Spleen (tissue), 11 donors: ENCODE results near the gene OBSCN. TPM values are rescaled to one million over a fixed set of nuclear protein-coding genes. Genes with fewer than 3 reads are reported as not detected.

Experiments used
- DNase-seq: peaks from one replicate; pipeline ENCODE4 v3.0.0-alpha.2; 2020
- H3K27ac ChIP-seq, 8 donors: fragments of 200-600 bp; sonication (generic) in 7 of 8; 1 replicate in 4 of 8; 2 replicates in 4 of 8; pipeline versions ENCODE4 v1.5.0 to v1.8.0; 2016 to 2021; ENCODE audit warnings: inconsistent platforms in 4 of 8, mild to moderate bottlenecking in 4 of 8, moderate library complexity in 1 of 8
- H3K27me3 ChIP-seq, 7 donors: fragments of 200-600 bp; sonication (generic) in 6 of 7; replicated peaks in 1 of 7; 1 replicate in 4 of 7; 2 replicates in 3 of 7; pipeline versions ENCODE4 v1.5.0 to v1.8.0; 2016 to 2021; ENCODE audit warnings: inconsistent platforms in 3 of 7, mild to moderate bottlenecking in 1 of 7
- H3K36me3 ChIP-seq, 6 donors: fragments of 200-600 bp; sonication (generic) in 5 of 6; 1 replicate in 4 of 6; 2 replicates in 2 of 6; pipeline versions ENCODE4 v1.5.0 to v1.8.0; 2016 to 2021; ENCODE audit warnings: inconsistent platforms in 2 of 6
- H3K4me1 ChIP-seq, 6 donors: fragments of 200-600 bp; sonication (generic) in 5 of 6; 1 replicate in 3 of 6; 2 replicates in 3 of 6; pipeline versions ENCODE4 v1.5.0 to v1.8.0; 2016 to 2021; ENCODE audit warnings: inconsistent platforms in 3 of 6
- H3K4me3 ChIP-seq, 8 donors: fragments of 200-600 bp; sonication (generic) in 7 of 8; 1 replicate in 4 of 8; 2 replicates in 4 of 8; pipeline versions ENCODE4 v1.5.0 to v1.8.0; 2016 to 2021; ENCODE audit warnings: inconsistent platforms in 4 of 8, mild to moderate bottlenecking in 4 of 8, moderate library complexity in 2 of 8
- H3K9me3 ChIP-seq, 8 donors: fragments of 200-600 bp; sonication (generic) in 7 of 8; 1 replicate in 4 of 8; 2 replicates in 4 of 8; pipeline versions ENCODE4 v1.5.0 to v1.8.0; 2016 to 2021; ENCODE audit warnings: inconsistent platforms in 4 of 8
- POLR2A ChIP-seq, 3 donors: fragments of 450-650 bp; IDR thresholded peaks; one replicate each; pipeline ENCODE4 v1.5.1; 2017; ENCODE audit warnings: antibody characterized with exemption in 3 of 3, mild to moderate bottlenecking in 1 of 3
- POLR2AphosphoS5 ChIP-seq, 3 donors: sonication (generic); formaldehyde crosslinking; IDR thresholded peaks; one replicate each; pipeline ENCODE4 v1.5.1; 2017; ENCODE audit warnings: antibody characterized with exemption in 3 of 3
- WGBS, 5 donors: extraction: QIAGEN DNeasy Blood & Tissue Kit in 3 of 5; methylation state at CpG; one replicate each; pipeline versions ENCODE4 v1.1.5 to v1.1.7; 2013 to 2018; 5-methylcytosine and 5-hydroxymethylcytosine counted together
- intact Hi-C: fragments of 100-400 bp; cut with DNase I; formaldehyde crosslinking; loops from one replicate; pipeline ENCODE4 v1.15.0; 2023; ENCODE audit warnings: low total_unique reads
- polyA plus RNA-seq, 3 donors: library from polyadenylated mRNA; stranded (reverse); fragments of 200-250 nt; gene quantifications; one replicate each; pipeline ENCODE4 v1.2.1, GENCODE V29; 2013
- total RNA-seq, 7 donors: library from RNA; depleted of rRNA in 3 of 7; stranded (reverse); fragments of >200 nt in 3 of 7; fragmentation: NEBNext Ultra II Directional in 4 of 7; extraction: Animal tissue kit (Norgen Biotek cat#: 25700) in 4 of 7; gene quantifications; one replicate each; pipeline versions ENCODE4 v1.1.0 to v1.2.1, GENCODE V29; 2016 to 2021
- TF ChIP-seq, protein P1 (sequence below), 11 experiments: fragments of 200-600 bp in 7 of 11; fragments of 450-650 bp in 4 of 11; sonication (generic) in 4 of 11; IDR thresholded peaks in 8 of 11; conservative IDR thresholded peaks in 3 of 11; 1 replicate in 7 of 11; 2 replicates in 4 of 11; pipeline versions ENCODE4 v1.4.0 to v1.8.0; 2016 to 2021; ENCODE audit warnings: antibody characterized with exemption in 11 of 11, inconsistent platforms in 4 of 11, mild to moderate bottlenecking in 1 of 11
- donor health status: healthy with polysubstance abuse.
- donor health status: DM: no; HTN: no; CAD: no; lungs with moderate emphysema.
- donor health status: DM: no; HTN: no; CAD: no.
- donor health status: Bipolar disorder and iron deficiency.
- donor health status: healthy.
- donor health status: DM: no; HTN: no; CAD: no.
- donor health status: DM: yes; HTN: yes; CAD: no.

OBSCN gene
- total and polyA plus RNA-seq, 10 donors, result 12.6 to 71.7 (median 41.9) TPM

- peaks cover 0 to 6% (median 0%) of the 10 kb centered on the region in 6 donors for H3K4me1 ChIP-seq
- no peaks in the 10 kb centered on the region for H3K27me3 ChIP-seq
- H3K4me3 ChIP-seq, result no peak overlapping the region
- no peaks in the 10 kb centered on the region for H3K9me3 ChIP-seq
- TF ChIP-seq POLR2AphosphoS5 (IDR thresholded peaks at IDR 0.05) (no peak), POLR2A (IDR thresholded peaks at IDR 0.05) (no peak)
- TF ChIP-seq, protein P1, sequence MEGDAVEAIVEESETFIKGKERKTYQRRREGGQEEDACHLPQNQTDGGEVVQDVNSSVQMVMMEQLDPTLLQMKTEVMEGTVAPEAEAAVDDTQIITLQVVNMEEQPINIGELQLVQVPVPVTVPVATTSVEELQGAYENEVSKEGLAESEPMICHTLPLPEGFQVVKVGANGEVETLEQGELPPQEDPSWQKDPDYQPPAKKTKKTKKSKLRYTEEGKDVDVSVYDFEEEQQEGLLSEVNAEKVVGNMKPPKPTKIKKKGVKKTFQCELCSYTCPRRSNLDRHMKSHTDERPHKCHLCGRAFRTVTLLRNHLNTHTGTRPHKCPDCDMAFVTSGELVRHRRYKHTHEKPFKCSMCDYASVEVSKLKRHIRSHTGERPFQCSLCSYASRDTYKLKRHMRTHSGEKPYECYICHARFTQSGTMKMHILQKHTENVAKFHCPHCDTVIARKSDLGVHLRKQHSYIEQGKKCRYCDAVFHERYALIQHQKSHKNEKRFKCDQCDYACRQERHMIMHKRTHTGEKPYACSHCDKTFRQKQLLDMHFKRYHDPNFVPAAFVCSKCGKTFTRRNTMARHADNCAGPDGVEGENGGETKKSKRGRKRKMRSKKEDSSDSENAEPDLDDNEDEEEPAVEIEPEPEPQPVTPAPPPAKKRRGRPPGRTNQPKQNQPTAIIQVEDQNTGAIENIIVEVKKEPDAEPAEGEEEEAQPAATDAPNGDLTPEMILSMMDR (IDR thresholded peaks at IDR 0.05 in 8 of 11, conservative IDR thresholded peaks at IDR 0.05 in 3 of 11), result no peak
- WGBS, 5 donors, result 81 to 95% (median 87%) methylated on average over 8 to 11 of the region's 11 CpGs
- peaks cover 0 to 16% (median 0%) of the 10 kb centered on the region in 6 donors for H3K36me3 ChIP-seq
- DNase-seq, result peak; percentile 67
- H3K27ac ChIP-seq, result no peak overlapping the region
- intact Hi-C loops, result no loop called here
Measured at GRCh38 chr1:228353601-228354371, 145.9 kb downstream of the OBSCN start.

- H3K27me3 ChIP-seq, result no peaks in the 10 kb centered on the region
- TF ChIP-seq POLR2AphosphoS5 (IDR thresholded peaks at IDR 0.05), result no peak
- TF ChIP-seq POLR2A (IDR thresholded peaks at IDR 0.05), result no peak
- TF ChIP-seq, protein P1 (IDR thresholded peaks at IDR 0.05 in 8 of 11, conservative IDR thresholded peaks at IDR 0.05 in 3 of 11), result no peak
- no peak overlapping the region for H3K4me3 ChIP-seq
- H3K27ac ChIP-seq, result no peak overlapping the region
- H3K4me1 ChIP-seq, result peaks cover 0 to 11% (median 0%) of the 10 kb centered on the region in 6 donors
- H3K36me3 ChIP-seq, result peaks cover 0 to 16% (median 0%) of the 10 kb centered on the region in 6 donors
- DNase-seq, result no peak
- no peaks in the 10 kb centered on the region for H3K9me3 ChIP-seq
- WGBS, 5 donors, result 84 to 90% (median 87%) methylated on average over 18 to 19 of the region's 19 CpGs
- intact Hi-C loops, result no loop called here
Measured at GRCh38 chr1:228354390-228355320, 146.8 kb downstream of the OBSCN start.

DNA sequence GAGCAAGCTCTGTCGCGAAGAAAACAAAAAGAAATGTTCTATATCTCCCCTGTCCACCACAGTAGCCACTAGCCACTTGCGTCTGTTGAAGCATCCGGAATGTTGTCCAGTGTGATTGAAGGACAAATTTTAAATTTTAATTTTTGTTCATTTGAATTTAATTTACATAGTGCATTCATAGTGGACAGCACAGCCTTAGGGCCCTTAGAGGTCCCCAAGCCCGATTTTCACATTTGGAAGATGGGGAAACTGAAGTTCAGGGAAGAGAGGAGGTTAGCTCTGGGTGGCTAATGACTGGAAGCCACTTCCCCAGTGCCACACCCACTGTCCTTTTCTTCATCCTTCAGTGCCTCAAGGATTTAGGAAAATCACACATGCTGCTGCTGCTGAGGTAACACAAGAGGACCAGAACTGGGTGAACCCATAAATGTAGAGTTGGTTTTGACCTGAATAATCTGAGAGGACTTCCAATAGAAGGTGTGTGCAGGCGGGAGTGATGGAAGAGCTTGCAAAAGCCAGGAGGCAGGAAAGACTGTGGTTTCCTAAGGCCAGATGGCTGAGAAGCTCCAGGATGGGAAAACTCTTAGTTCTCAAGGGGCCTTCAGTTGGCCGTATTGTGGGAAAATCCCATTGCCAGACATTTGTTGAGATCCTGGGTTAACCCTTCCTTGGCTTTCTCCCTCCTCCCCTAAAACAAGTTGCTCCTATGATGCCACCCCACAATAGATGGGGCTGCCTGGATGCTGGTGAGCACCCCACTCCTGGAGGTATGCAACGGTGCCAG is 149.2 kb downstream of the OBSCN start:
- peaks cover 0 to 6% (median 0%) of the 10 kb centered on the region in 6 donors for H3K36me3 ChIP-seq
- H3K9me3 ChIP-seq, result no peaks in the 10 kb centered on the region
- H3K4me3 ChIP-seq, result no peak overlapping the region
- WGBS, 5 donors, result 85 to 93% (median 85%) methylated on average over 8 of the region's 8 CpGs
- TF ChIP-seq, protein P1 (IDR thresholded peaks at IDR 0.05 in 8 of 11, conservative IDR thresholded peaks at IDR 0.05 in 3 of 11), result no peak
- TF ChIP-seq POLR2AphosphoS5 (IDR thresholded peaks at IDR 0.05) (no peak), POLR2A (IDR thresholded peaks at IDR 0.05) (no peak)
- DNase-seq, result no peak
- intact Hi-C loops, result no loop called here
- H3K27me3 ChIP-seq, result no peaks in the 10 kb centered on the region
- peaks cover 0 to 27% (median 6%) of the 10 kb centered on the region in 6 donors for H3K4me1 ChIP-seq
- H3K27ac ChIP-seq, result no peak overlapping the region
